Stimulated activated CD8-positive, alpha-beta memory T cell treated with anti-CD3 and anti-CD28 coated beads, Interleukin-15, amount 100 ng/mL, for 4 hours (primary cell): ENCODE data around the gene PALLD.
"Not testable (repeated sequence)": the region's sequence is repeated elsewhere in the genome, so short reads cannot be mapped to it uniquely, and the experiment has no call there.

Source experiments
- DNase-seq, 2 donors: peaks; one replicate each; pipeline ENCODE4 v3.0.0-alpha.2; 2020; ENCODE audit warnings: low read depth in 2 of 2

The PALLD gene

DNA sequence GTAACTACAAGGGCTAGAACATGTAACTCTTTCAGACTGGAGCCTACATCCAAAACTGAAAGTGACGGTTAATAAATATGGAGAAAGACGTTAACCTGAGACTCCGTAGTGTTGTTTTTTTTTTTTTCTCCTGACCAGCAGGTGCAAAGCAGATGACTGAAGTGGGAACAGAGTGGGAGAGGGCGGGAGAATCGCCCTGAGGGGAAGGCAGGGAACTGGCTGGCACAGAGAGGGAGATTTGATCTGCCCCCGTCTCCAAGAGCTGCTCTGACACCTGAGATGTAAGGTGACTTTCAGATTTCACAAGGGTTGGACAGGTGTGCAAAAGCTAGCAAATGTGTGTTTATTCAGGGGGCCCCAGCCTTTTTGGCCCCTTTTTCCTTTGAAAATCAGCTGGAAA lies 180.2 kb downstream of the PALLD start:
- DNase-seq = no peak

GRCh38 chr4:168677879-168678278 lies 181.0 kb downstream of the PALLD start:
- DNase-seq = no peak

GRCh38 chr4:168678751-168679366 lies 182.0 kb downstream of the PALLD start:
- DNase-seq = no peak

DNA sequence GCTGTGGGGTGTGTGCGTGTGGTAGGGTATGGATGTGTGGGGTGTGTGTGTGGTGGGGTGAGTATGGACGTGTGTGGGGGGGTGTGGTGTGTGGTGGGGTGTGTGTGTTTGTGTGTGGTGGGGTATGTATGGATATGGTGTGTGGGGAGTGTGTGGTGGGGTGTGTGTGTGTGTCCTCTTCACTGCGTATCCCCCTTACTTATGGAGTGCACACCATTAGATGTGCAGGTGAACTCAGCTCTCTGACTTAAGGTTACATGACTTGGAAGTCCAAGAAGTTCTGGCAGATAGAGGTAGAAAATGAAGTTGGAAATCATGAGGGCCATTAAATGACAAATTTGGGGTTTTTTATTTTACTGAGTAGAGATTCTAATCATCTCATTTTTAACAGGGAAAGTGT lies 182.5 kb downstream of the PALLD start:
- DNase-seq = no peak

- no peak for DNase-seq
Observed at GRCh38 chr4:168679819-168680218, 183.0 kb downstream of the PALLD start.

GRCh38 chr4:168682898-168683500 lies 186.1 kb downstream of the PALLD start:
- DNase-seq = no peak

DNA sequence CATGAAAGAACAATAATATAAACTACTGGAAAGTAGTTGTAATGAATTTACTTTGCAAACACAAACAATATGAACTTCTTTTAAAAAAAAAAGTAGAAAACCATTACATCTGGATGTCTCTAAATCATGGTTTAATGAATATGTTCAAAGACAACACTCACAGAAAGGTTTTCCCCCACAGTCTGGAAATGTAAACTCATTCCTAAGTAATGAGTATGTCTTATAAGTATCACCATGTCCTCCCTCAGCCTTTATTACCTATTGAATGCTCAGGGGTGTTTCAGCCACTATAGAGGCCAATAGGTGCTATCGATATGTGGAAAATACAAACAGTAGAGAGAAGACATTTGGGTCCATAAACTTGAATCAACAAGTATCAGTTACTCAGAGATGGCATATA lies 186.7 kb downstream of the PALLD start:
- no peak for DNase-seq

GRCh38 chr4:168685136-168685809 lies 188.4 kb downstream of the PALLD start:
- no peak for DNase-seq

- no peak for DNase-seq
Observed at GRCh38 chr4:168688584-168688983, 191.7 kb downstream of the PALLD start.

GRCh38 chr4:168689791-168690190 lies 192.9 kb downstream of the PALLD start:
- DNase-seq = no peak

- no peak for DNase-seq
Observed at GRCh38 chr4:168690199-168690598, 193.3 kb downstream of the PALLD start.

- DNase-seq = no peak
Observed at GRCh38 chr4:168691631-168692369, 194.9 kb downstream of the PALLD start.

GRCh38 chr4:168693750-168694490 lies 197.1 kb downstream of the PALLD start:
- DNase-seq = no peak

GRCh38 chr4:168694667-168695066 lies 197.8 kb downstream of the PALLD start:
- DNase-seq = no peak

- DNase-seq = no peak
Observed at GRCh38 chr4:168695288-168695687, 198.4 kb downstream of the PALLD start.

DNA sequence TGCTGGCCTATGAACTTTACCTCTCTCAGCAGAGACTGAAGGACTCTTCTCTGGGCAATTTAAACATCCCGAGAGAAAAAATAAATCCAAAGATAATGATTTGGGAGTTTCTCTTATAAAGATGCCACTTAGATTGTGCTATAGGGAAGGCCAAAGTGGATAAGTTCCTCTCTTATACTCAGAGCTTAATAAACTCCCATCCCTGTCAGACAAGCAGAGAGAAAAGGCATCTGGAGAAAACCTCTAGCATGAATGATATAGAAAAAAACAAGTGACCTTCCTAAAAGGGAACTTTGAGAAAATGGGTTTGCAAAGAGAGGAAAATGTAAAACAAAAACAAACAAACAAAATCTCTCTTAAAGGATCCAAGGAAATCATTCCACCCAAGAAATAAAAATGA lies 199.4 kb downstream of the PALLD start:
- DNase-seq = no peak

GRCh38 chr4:168696826-168697225 lies 200.0 kb downstream of the PALLD start:
- no peak for DNase-seq

DNA sequence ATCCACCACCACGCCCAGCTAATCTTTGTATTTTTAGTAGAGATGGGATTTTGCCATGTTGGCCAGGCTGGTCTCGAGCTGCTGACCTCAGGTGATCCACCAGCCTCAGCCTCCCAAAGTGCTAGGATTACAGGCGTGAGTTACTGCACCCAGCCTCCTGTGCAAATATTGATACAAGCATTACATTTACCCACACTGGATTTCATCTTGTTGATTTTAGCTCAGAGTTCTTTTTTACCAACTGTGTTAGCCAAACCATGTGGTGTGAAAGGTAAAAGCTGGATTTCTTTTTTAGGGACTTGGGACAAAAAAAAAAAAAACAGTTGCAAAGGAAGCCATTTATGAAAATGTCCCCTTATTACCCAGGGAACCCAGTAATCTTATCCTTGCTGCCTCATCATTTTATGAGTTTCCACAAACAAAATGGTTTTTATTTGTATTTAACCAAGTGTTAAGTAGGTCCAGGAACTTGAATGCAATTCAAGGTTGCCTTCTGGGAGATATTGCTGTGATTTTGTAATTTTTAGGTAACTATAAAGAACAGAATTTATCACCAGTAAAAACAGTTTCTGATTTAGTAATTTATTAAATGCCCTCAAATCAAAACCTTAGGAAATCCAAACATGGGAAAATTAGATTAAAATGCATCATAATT lies 202.5 kb downstream of the PALLD start:
- DNase-seq = no peak

DNA sequence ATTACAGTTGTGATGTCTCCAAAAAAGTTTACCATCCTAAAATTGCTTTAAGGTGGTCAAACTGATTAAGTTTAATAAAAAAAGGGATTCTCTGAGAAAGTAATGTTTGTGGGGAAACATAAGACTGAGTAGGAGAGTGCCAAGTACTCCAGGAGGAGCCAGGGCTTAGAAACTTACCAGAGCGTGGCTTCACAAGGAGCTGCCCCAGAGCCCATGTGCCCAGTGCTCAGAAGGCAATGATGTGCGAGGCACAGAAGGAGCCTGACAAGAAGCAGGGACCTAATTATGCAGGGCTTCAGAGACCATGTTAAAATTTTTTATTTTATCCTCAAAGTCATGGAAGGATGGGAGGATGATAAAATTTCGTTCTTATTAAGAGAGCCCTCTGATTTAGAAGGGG lies 204.2 kb downstream of the PALLD start:
- no peak for DNase-seq

DNA sequence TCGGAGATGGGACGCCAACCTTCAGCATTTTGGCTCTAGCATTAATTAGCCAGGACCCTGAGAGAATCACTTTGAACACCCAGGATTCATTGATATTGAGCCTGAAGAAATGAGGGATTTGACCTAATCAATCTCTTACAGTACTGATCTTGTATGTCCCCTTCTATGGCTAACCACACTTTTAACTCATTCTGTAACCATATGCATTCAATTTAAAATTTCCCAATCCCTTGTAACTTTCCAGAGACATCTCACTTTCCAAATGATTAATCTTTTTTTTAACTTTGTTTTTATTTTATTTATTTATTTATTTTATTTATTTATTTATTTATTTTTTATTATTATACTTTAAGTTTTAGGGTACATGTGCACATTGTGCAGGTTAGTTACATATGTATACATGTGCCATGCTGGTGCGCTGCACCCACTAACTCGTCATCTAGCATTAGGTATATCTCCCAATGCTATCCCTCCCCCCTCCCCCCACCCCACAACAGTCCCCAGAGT lies 205.8 kb downstream of the PALLD start:
- not testable (repeated sequence) for DNase-seq

DNA sequence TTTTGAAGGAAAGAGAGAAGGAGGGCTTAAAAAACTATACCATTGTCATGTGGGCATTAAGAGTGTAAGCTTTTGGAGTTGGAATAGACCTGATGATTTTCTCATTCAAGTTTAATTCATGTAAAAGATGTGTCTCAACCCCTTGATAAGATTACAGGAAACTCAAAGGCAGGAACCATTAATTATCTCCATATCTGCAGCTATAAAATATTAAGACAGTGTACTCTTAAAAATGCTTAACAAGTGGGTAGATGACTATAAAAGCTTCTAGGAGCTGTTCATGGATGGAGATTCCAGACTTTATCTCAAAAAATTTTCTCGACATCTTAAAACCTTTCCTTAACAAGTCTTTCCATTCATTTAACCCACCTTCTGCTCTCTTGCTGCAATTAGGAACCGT lies 208.3 kb downstream of the PALLD start:
- no peak for DNase-seq
